ENCODE results near the gene CHD9. TPM values are rescaled to one million over a fixed set of nuclear protein-coding genes. Genes with fewer than 3 reads are reported as not detected.
A peak's percentile ranks its signal among the peaks of the same experiment; 100 is the strongest.

The CHD9 gene
- polyA plus RNA-seq: 32.7 TPM
- long read RNA-seq, donor 1: 0 reads
- long read RNA-seq, donor 2: 0 reads
- long read RNA-seq, donor 3: 0 reads
- long read RNA-seq, donor 4, partial matches to known transcripts: 0 of 1 reads
- long read RNA-seq, donor 4, other reads (novel, unspliced or antisense): 0 of 1 reads
- long read RNA-seq, donor 5, partial matches to known transcripts: 0 of 2 reads
- long read RNA-seq, donor 5, other reads (novel, unspliced or antisense): 0 of 2 reads
- long read RNA-seq, donor 6, partial matches to known transcripts: 33 of 34 reads
- long read RNA-seq, donor 6, other reads (novel, unspliced or antisense): 0 of 34 reads
- long read RNA-seq, donor 7, partial matches to known transcripts: 5 of 7 reads
- long read RNA-seq, donor 7, other reads (novel, unspliced or antisense): 0 of 7 reads
- long read RNA-seq, donor 8, full-length matches to known transcripts: 5 of 26 reads
- long read RNA-seq, donor 8, partial matches to known transcripts: 21 of 26 reads
- long read RNA-seq, donor 8, other reads (novel, unspliced or antisense): 0 of 26 reads
- long read RNA-seq, donor 9, partial matches to known transcripts: 0 of 2 reads
- long read RNA-seq, donor 9, other reads (novel, unspliced or antisense): 0 of 2 reads
- long read RNA-seq, donor 10, partial matches to known transcripts: 0 of 3 reads
- long read RNA-seq, donor 10, other reads (novel, unspliced or antisense): 0 of 3 reads
- long read RNA-seq, donor 11, partial matches to known transcripts: 7 of 9 reads
- long read RNA-seq, donor 11, other reads (novel, unspliced or antisense): 0 of 9 reads

GRCh38 chr16:53054670-53055485 is at the start of gene CHD9:
CHD9 (plus strand) TSS chr16:53054991; CDS start chr16:53156090, 101,099 bp downstream.
- peak; percentile 89 to 92 for DNase-seq
- Histone ChIP-seq H3K36me3 (ENCODE audit: control insufficient read depth, insufficient read depth, low read length) (no peaks in the 10 kb centered on the region), H3K27ac (ENCODE audit: low read length) (peak within 1 kb of the TSS; percentile 80), H3K4me1 (ENCODE audit: control insufficient read depth, insufficient read depth, low read length) (peaks cover 21% of the 10 kb centered on the region), H3K27me3 (ENCODE audit: control insufficient read depth, insufficient read depth, low read length) (no peaks in the 10 kb centered on the region), H3K9me3 (ENCODE audit: control insufficient read depth, low read depth, low read length) (peaks cover 5% of the 10 kb centered on the region), H3K4me3 (ENCODE audit: low read length) (peak within 1 kb of the TSS; percentile 78)
- WGBS (ENCODE audit: insufficient coverage, low lambda C conversion rate): no CpG with 5 or more reads among the region's 62 CpGs

GRCh38 chr16:53007095-53007494 is 47.7 kb upstream of the CHD9 start:
- Histone ChIP-seq H3K4me1 (ENCODE audit: control insufficient read depth, insufficient read depth, low read length) (no peaks in the 10 kb centered on the region), H3K36me3 (ENCODE audit: control insufficient read depth, insufficient read depth, low read length) (no peaks in the 10 kb centered on the region), H3K4me3 (ENCODE audit: low read length) (no peak overlapping the region), H3K27me3 (ENCODE audit: control insufficient read depth, insufficient read depth, low read length) (peaks cover 2% of the 10 kb centered on the region), H3K9me3 (ENCODE audit: control insufficient read depth, low read depth, low read length) (no peaks in the 10 kb centered on the region), H3K27ac (ENCODE audit: low read length) (no peak overlapping the region)
- WGBS (ENCODE audit: insufficient coverage, low lambda C conversion rate): 60% methylated on average over 1 of the region's 1 CpG
- DNase-seq: no peak

GRCh38 chr16:53014287-53014686 is 40.5 kb upstream of the CHD9 start:
- H3K36me3 ChIP-seq (ENCODE audit: control insufficient read depth, insufficient read depth, low read length): no peaks in the 10 kb centered on the region
- H3K4me1 ChIP-seq (ENCODE audit: control insufficient read depth, insufficient read depth, low read length): no peaks in the 10 kb centered on the region
- no peak overlapping the region for H3K27ac ChIP-seq (ENCODE audit: low read length)
- no peaks in the 10 kb centered on the region for H3K9me3 ChIP-seq (ENCODE audit: control insufficient read depth, low read depth, low read length)
- no CpG with 5 or more reads among the region's 4 CpGs for WGBS (ENCODE audit: insufficient coverage, low lambda C conversion rate)
- H3K4me3 ChIP-seq (ENCODE audit: low read length): no peak overlapping the region
- H3K27me3 ChIP-seq (ENCODE audit: control insufficient read depth, insufficient read depth, low read length): no peaks in the 10 kb centered on the region
- DNase-seq: no peak

- Histone ChIP-seq H3K27ac (ENCODE audit: low read length) (no peak overlapping the region), H3K4me1 (ENCODE audit: control insufficient read depth, insufficient read depth, low read length) (no peaks in the 10 kb centered on the region), H3K27me3 (ENCODE audit: control insufficient read depth, insufficient read depth, low read length) (no peaks in the 10 kb centered on the region), H3K4me3 (ENCODE audit: low read length) (no peak overlapping the region), H3K36me3 (ENCODE audit: control insufficient read depth, insufficient read depth, low read length) (no peaks in the 10 kb centered on the region), H3K9me3 (ENCODE audit: control insufficient read depth, low read depth, low read length) (no peaks in the 10 kb centered on the region)
- DNase-seq: no peak
- WGBS (ENCODE audit: insufficient coverage, low lambda C conversion rate): 100% methylated on average over 1 of the region's 2 CpGs
Measured at GRCh38 chr16:53018834-53019416, 35.9 kb upstream of the CHD9 start.

- no peaks in the 10 kb centered on the region for H3K36me3 ChIP-seq (ENCODE audit: control insufficient read depth, insufficient read depth, low read length)
- no peaks in the 10 kb centered on the region for H3K9me3 ChIP-seq (ENCODE audit: control insufficient read depth, low read depth, low read length)
- H3K27ac ChIP-seq (ENCODE audit: low read length): no peak overlapping the region
- no peaks in the 10 kb centered on the region for H3K27me3 ChIP-seq (ENCODE audit: control insufficient read depth, insufficient read depth, low read length)
- no peak overlapping the region for H3K4me3 ChIP-seq (ENCODE audit: low read length)
- DNase-seq: peak in 1 of 2 donors; percentile 29
- WGBS (ENCODE audit: insufficient coverage, low lambda C conversion rate): no CpG with 5 or more reads among the region's 5 CpGs
- no peaks in the 10 kb centered on the region for H3K4me1 ChIP-seq (ENCODE audit: control insufficient read depth, insufficient read depth, low read length)
Measured at GRCh38 chr16:53022374-53022773, 32.4 kb upstream of the CHD9 start.

GRCh38 chr16:53024045-53024444 is 30.7 kb upstream of the CHD9 start:
- no peaks in the 10 kb centered on the region for H3K4me1 ChIP-seq (ENCODE audit: control insufficient read depth, insufficient read depth, low read length)
- H3K36me3 ChIP-seq (ENCODE audit: control insufficient read depth, insufficient read depth, low read length): no peaks in the 10 kb centered on the region
- no CpG with 5 or more reads among the region's 4 CpGs for WGBS (ENCODE audit: insufficient coverage, low lambda C conversion rate)
- H3K9me3 ChIP-seq (ENCODE audit: control insufficient read depth, low read depth, low read length): no peaks in the 10 kb centered on the region
- no peaks in the 10 kb centered on the region for H3K27me3 ChIP-seq (ENCODE audit: control insufficient read depth, insufficient read depth, low read length)
- no peak overlapping the region for H3K27ac ChIP-seq (ENCODE audit: low read length)
- H3K4me3 ChIP-seq (ENCODE audit: low read length): no peak overlapping the region
- no peak for DNase-seq

- no peaks in the 10 kb centered on the region for H3K36me3 ChIP-seq (ENCODE audit: control insufficient read depth, insufficient read depth, low read length)
- no peak overlapping the region for H3K4me3 ChIP-seq (ENCODE audit: low read length)
- no peaks in the 10 kb centered on the region for H3K27me3 ChIP-seq (ENCODE audit: control insufficient read depth, insufficient read depth, low read length)
- WGBS (ENCODE audit: insufficient coverage, low lambda C conversion rate): no CpG with 5 or more reads among the region's 3 CpGs
- no peak overlapping the region for H3K27ac ChIP-seq (ENCODE audit: low read length)
- no peaks in the 10 kb centered on the region for H3K4me1 ChIP-seq (ENCODE audit: control insufficient read depth, insufficient read depth, low read length)
- no peak for DNase-seq
- H3K9me3 ChIP-seq (ENCODE audit: control insufficient read depth, low read depth, low read length): no peaks in the 10 kb centered on the region
Measured at GRCh38 chr16:53029971-53030370, 24.8 kb upstream of the CHD9 start.

GRCh38 chr16:53031323-53031942 is 23.4 kb upstream of the CHD9 start:
- Histone ChIP-seq H3K4me1 (ENCODE audit: control insufficient read depth, insufficient read depth, low read length) (no peaks in the 10 kb centered on the region), H3K9me3 (ENCODE audit: control insufficient read depth, low read depth, low read length) (no peaks in the 10 kb centered on the region), H3K27ac (ENCODE audit: low read length) (no peak overlapping the region), H3K27me3 (ENCODE audit: control insufficient read depth, insufficient read depth, low read length) (no peaks in the 10 kb centered on the region), H3K36me3 (ENCODE audit: control insufficient read depth, insufficient read depth, low read length) (no peaks in the 10 kb centered on the region), H3K4me3 (ENCODE audit: low read length) (no peak overlapping the region)
- no CpG with 5 or more reads among the region's 2 CpGs for WGBS (ENCODE audit: insufficient coverage, low lambda C conversion rate)
- no peak for DNase-seq

- WGBS (ENCODE audit: insufficient coverage, low lambda C conversion rate): no CpG with 5 or more reads among the region's 6 CpGs
- no peak overlapping the region for H3K27ac ChIP-seq (ENCODE audit: low read length)
- no peak for DNase-seq
- H3K9me3 ChIP-seq (ENCODE audit: control insufficient read depth, low read depth, low read length): no peaks in the 10 kb centered on the region
- H3K27me3 ChIP-seq (ENCODE audit: control insufficient read depth, insufficient read depth, low read length): no peaks in the 10 kb centered on the region
- H3K4me3 ChIP-seq (ENCODE audit: low read length): no peak overlapping the region
- H3K4me1 ChIP-seq (ENCODE audit: control insufficient read depth, insufficient read depth, low read length): no peaks in the 10 kb centered on the region
- H3K36me3 ChIP-seq (ENCODE audit: control insufficient read depth, insufficient read depth, low read length): no peaks in the 10 kb centered on the region
Measured at GRCh38 chr16:53034306-53034705, 20.5 kb upstream of the CHD9 start.
